ENCODE results near the gene C8A. TPM values are rescaled to one million over a fixed set of nuclear protein-coding genes. Genes with fewer than 3 reads are reported as not detected.

C8A gene
- total and polyA plus RNA-seq, 2 of the 13 experiments (the other 11 are each of a cell fraction or from before 2014, with no cell fraction given) = 10.5 to 15.0 TPM

DNA sequence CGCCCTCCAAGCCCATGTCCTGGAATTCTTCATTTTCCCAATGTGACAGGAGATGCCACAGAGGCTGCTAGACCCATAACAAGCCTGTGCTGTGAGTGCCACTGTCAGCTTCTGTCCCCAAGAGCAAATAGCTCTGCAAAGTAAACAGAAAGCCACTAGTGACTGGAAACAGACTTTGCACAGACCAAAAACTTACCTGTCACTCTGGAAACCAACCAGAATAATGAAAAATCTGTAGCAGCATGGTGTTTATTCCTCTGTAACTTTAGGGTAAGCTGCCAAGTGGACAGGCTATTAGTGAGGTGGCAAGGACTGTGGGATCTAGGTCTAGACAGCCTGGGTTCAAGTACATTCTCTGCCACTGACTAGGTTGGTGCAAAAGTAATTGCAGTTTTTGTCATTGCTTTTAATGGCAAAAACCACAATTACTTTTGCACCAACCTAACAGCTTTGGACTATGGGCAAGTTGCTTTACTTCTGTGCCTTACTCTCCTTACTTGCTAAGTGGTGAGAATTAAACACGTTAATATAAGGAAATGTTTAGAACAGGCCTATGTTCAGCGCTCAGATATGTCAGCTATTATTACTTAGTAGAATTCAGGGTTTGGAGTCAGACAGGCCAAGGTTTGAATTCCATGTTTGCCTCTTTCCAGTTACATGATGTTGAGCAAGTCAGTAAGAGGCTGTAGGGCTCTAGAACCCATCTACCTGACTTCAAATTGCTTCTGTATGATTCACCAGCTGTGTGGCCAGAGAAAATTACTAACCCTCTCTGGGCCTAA is 111.5 kb downstream of the C8A start, which contains the start of gene C8B (continued):
- TF ChIP-seq NPAS2 (CRISPR knock-in tag; IDR thresholded peaks at IDR 0.05; ENCODE audit: borderline replicate concordance) (no peak), PHF5A (CRISPR knock-in tag; IDR thresholded peaks at IDR 0.05; ENCODE audit: low read depth, unreplicated experiment) (no peak), YY1 (IDR thresholded peaks at IDR 0.05; ENCODE audit: insufficient read depth, insufficient replicate concordance, low read depth, low read length) (no peak), GATAD1 (CRISPR knock-in tag; IDR thresholded peaks at IDR 0.05) (0 out of 2 replicates have a peak, but pooled peaks have one; percentile 37), SOX13 (IDR thresholded peaks at IDR 0.05) (no peak), SOX13 (CRISPR knock-in tag; conservative IDR thresholded peaks at IDR 0.05 in 1 of 2, IDR thresholded peaks at IDR 0.05 in 1 of 2) (peak in 1 of 2 experiments; percentile 81; a peak in 2 of 4 replicates), AGO2 (optimal IDR thresholded peaks at IDR 0.05; ENCODE audit: low read depth, low read length) (no peak), NFYC (CRISPR knock-in tag; IDR thresholded peaks at IDR 0.05) (no peak), RAD51 (IDR thresholded peaks at IDR 0.05; ENCODE audit: borderline replicate concordance) (no peak), KDM3A (CRISPR knock-in tag; IDR thresholded peaks at IDR 0.05; ENCODE audit: low read depth) (0 out of 2 replicates have a peak, but pooled peaks have one; percentile 28), ZNF713 (CRISPR knock-in tag; IDR thresholded peaks at IDR 0.05) (no peak), ZNF687 (CRISPR knock-in tag; IDR thresholded peaks at IDR 0.05) (no peak; the same call in 1 of the 2 replicates), ZNF878 (CRISPR knock-in tag; IDR thresholded peaks at IDR 0.05) (no peak), MXD4 (CRISPR knock-in tag; IDR thresholded peaks at IDR 0.05) (no peak), MEIS2 (CRISPR knock-in tag; IDR thresholded peaks at IDR 0.05) (peak; percentile 67; the same call in 1 of the 2 replicates), ZNF251 (CRISPR knock-in tag; IDR thresholded peaks at IDR 0.05) (no peak), CHCHD3 (CRISPR knock-in tag; IDR thresholded peaks at IDR 0.05) (no peak), ZNF10 (CRISPR knock-in tag; IDR thresholded peaks at IDR 0.05; ENCODE audit: borderline replicate concordance, low read depth) (no peak), ZFP1 (CRISPR knock-in tag; IDR thresholded peaks at IDR 0.05) (0 out of 2 replicates have a peak, but pooled peaks have one; percentile 59), EP300 (IDR thresholded peaks at IDR 0.05; ENCODE audit: low read depth in 2 of 2, low read length in 2 of 2) (peak in 1 of 2 experiments; percentile 66; a peak in 2 of 4 replicates), EP300 (CRISPR knock-in tag; IDR thresholded peaks at IDR 0.05; ENCODE audit: borderline replicate concordance) (0 out of 2 replicates have a peak, but pooled peaks have one; percentile 20), ZNF589 (CRISPR knock-in tag; conservative IDR thresholded peaks at IDR 0.05) (no peak), MAX (IDR thresholded peaks at IDR 0.05) (peak; percentile 35; the same call in 1 of the 2 replicates)
- TF ChIP-seq, protein P1, sequence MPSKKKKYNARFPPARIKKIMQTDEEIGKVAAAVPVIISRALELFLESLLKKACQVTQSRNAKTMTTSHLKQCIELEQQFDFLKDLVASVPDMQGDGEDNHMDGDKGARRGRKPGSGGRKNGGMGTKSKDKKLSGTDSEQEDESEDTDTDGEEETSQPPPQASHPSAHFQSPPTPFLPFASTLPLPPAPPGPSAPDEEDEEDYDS (CRISPR knock-in tag; IDR thresholded peaks at IDR 0.05) = peak; percentile 38; the same call in 1 of the 2 replicates
- TF ChIP-seq, protein P2, sequence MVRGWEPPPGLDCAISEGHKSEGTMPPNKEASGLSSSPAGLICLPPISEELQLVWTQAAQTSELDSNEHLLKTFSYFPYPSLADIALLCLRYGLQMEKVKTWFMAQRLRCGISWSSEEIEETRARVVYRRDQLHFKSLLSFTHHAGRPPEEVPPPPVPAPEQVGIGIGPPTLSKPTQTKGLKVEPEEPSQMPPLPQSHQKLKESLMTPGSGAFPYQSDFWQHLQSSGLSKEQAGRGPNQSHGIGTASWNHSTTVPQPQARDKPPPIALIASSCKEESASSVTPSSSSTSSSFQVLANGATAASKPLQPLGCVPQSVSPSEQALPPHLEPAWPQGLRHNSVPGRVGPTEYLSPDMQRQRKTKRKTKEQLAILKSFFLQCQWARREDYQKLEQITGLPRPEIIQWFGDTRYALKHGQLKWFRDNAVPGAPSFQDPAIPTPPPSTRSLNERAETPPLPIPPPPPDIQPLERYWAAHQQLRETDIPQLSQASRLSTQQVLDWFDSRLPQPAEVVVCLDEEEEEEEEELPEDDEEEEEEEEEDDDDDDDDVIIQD (CRISPR knock-in tag; IDR thresholded peaks at IDR 0.05; ENCODE audit: low read depth) = peak; percentile 31; the same call in 1 of the 2 replicates

Measured in HepG2 (cell line).